ENCODE measurements around the gene TNFRSF6B. TPM values are rescaled to one million over a fixed set of nuclear protein-coding genes. Genes with fewer than 3 reads are reported as not detected.
"Not testable (repeated sequence)": the region's sequence is repeated elsewhere in the genome, so short reads cannot be mapped to it uniquely, and the experiment has no call there.

The TNFRSF6B gene
- total and polyA plus RNA-seq, 2 donors (not counting 3 experiments of a cell fraction or from before 2014, with no cell fraction given): 0.69 to 11.3 TPM

DNA sequence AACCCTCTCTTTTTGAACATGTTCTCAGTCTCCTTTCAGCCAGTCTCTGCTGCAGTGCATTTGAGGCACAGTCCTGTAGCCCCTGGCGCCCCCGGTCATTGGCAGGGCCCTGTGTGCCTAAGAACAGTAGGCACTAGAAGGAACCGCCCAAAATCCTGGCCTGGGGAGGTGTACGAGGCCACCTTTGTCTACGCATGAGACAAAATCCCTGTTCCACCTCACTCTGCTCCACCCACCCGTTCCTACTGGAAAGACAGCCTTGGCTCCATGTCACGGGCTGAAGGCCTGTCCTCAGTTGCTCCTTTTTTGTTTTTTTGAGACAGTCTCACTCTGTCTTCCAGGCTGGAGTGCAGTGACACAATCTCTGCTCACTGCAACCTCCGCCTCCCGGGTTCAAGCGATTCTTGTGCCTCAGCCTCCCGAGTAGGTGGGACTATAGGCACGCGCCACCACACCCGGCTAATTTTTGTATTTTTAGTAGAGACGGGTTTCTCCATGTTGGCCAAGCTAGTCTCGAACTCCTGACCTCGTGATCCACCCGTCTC lies 33.8 kb downstream of the TNFRSF6B start:
- H3K9me3 ChIP-seq (replicated peaks; ENCODE audit: control insufficient read depth, insufficient read depth, low read length); H3K9ac ChIP-seq (replicated peaks; ENCODE audit: extremely low read depth, insufficient read depth, low read length); H3K9me1 ChIP-seq (replicated peaks; ENCODE audit: control insufficient read depth, extremely low read depth, insufficient read depth, low read length); dilution Hi-C loops (cut with MboI; ENCODE audit: extremely low pct_ligation_motif_present, low sequenced_read_pairs); H3K4me3 ChIP-seq (replicated peaks in 1 of 3; ENCODE audit: insufficient read depth in 1 of 3, low read depth in 1 of 3, low read length in 3 of 3); BruUV-seq (replicated peaks); DNase-seq (ENCODE audit: low read depth, low spot score); FAIRE-seq; H3K4me2 ChIP-seq (ENCODE audit: insufficient read depth, low read length); POLR2A ChIA-PET; intact Hi-C loops (cut with micrococcal nuclease); CTCF ChIA-PET; H2AFZ ChIP-seq (ENCODE audit: low read depth, low read length); H3K27me3 ChIP-seq (ENCODE audit: control insufficient read depth in 2 of 2, insufficient read depth in 2 of 2, low read length in 2 of 2); H4K20me1 ChIP-seq (replicated peaks; ENCODE audit: control insufficient read depth, extremely low read depth, insufficient read depth, low read length); H3K4me1 ChIP-seq (ENCODE audit: control insufficient read depth, extremely low read depth, insufficient read depth, low read length); H3K27ac ChIP-seq (ENCODE audit: insufficient read depth, low read depth, low read length): not testable (repeated sequence)
- H3K36me3 ChIP-seq (ENCODE audit: control insufficient read depth in 2 of 2, extremely low read depth in 1 of 2, insufficient read depth in 2 of 2, low read length in 2 of 2): peaks cover 0 to 22% of the 10 kb centered on the region in 2 experiments
- peaks cover 31% of the 10 kb centered on the region for H3K79me2 ChIP-seq (ENCODE audit: control insufficient read depth, insufficient read depth, low read length)

- no peak for DNase-seq (ENCODE audit: low read depth, low spot score)
- dilution Hi-C loops (cut with MboI; ENCODE audit: extremely low pct_ligation_motif_present, low sequenced_read_pairs) (no loop called here), intact Hi-C loops (cut with micrococcal nuclease) (no loop called here)
- H2AFZ ChIP-seq (ENCODE audit: low read depth, low read length): no peak overlapping the region
- H3K9me1 ChIP-seq (replicated peaks; ENCODE audit: control insufficient read depth, extremely low read depth, insufficient read depth, low read length): no peaks in the 10 kb centered on the region
- FAIRE-seq: no peak
- CTCF ChIA-PET: no interaction called here
- H4K20me1 ChIP-seq (replicated peaks; ENCODE audit: control insufficient read depth, extremely low read depth, insufficient read depth, low read length): no peaks in the 10 kb centered on the region
- no peak overlapping the region for H3K4me3 ChIP-seq (replicated peaks in 1 of 3; ENCODE audit: insufficient read depth in 1 of 3, low read depth in 1 of 3, low read length in 3 of 3)
- peaks cover 26% of the 10 kb centered on the region for H3K79me2 ChIP-seq (ENCODE audit: control insufficient read depth, insufficient read depth, low read length)
- peaks cover 0 to 29% of the 10 kb centered on the region in 2 experiments for H3K36me3 ChIP-seq (ENCODE audit: control insufficient read depth in 2 of 2, extremely low read depth in 1 of 2, insufficient read depth in 2 of 2, low read length in 2 of 2)
- H3K27ac ChIP-seq (ENCODE audit: insufficient read depth, low read depth, low read length): no peak overlapping the region
- POLR2A ChIA-PET: no interaction called here
- no peak overlapping the region for H3K4me2 ChIP-seq (ENCODE audit: insufficient read depth, low read length)
- TF ChIP-seq CTCF (IDR thresholded peaks at IDR 0.05; ENCODE audit: extremely low read depth in 1 of 2, insufficient read depth in 1 of 2, low read depth in 1 of 2, low read length in 2 of 2): no peak
- no peak for TF ChIP-seq FOS (IDR thresholded peaks at IDR 0.05; ENCODE audit: borderline replicate concordance, insufficient read depth, low read length)
- no peak for TF ChIP-seq GATA2 (IDR thresholded peaks at IDR 0.05; ENCODE audit: insufficient read depth, insufficient read length, low read depth, low read length)
- no peak for TF ChIP-seq MYC (IDR thresholded peaks at IDR 0.05; ENCODE audit: low read depth, low read length)
- no peak for TF ChIP-seq POLR2AphosphoS5 (IDR thresholded peaks at IDR 0.05; ENCODE audit: insufficient read depth, low read depth, low read length)
- TF ChIP-seq EZH2 (IDR thresholded peaks at IDR 0.05; ENCODE audit: borderline replicate concordance, low read depth, low read length, severe bottlenecking): no peak
- no peak for TF ChIP-seq POLR2A (IDR thresholded peaks at IDR 0.05; ENCODE audit: low read depth, low read length)
- TF ChIP-seq JUN (IDR thresholded peaks at IDR 0.05; ENCODE audit: borderline replicate concordance, insufficient read depth, insufficient read length, low read depth): no peak
- TF ChIP-seq, protein P1, sequence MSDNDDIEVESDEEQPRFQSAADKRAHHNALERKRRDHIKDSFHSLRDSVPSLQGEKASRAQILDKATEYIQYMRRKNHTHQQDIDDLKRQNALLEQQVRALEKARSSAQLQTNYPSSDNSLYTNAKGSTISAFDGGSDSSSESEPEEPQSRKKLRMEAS (IDR thresholded peaks at IDR 0.05; ENCODE audit: insufficient read depth, insufficient read length): no peak
- H3K9ac ChIP-seq (replicated peaks; ENCODE audit: extremely low read depth, insufficient read depth, low read length): no peak overlapping the region
- H3K4me1 ChIP-seq (ENCODE audit: control insufficient read depth, extremely low read depth, insufficient read depth, low read length): no peaks in the 10 kb centered on the region
- BruUV-seq (replicated peaks): no TSS peak
- no peaks in the 10 kb centered on the region for H3K9me3 ChIP-seq (replicated peaks; ENCODE audit: control insufficient read depth, insufficient read depth, low read length)
- no peaks in the 10 kb centered on the region for H3K27me3 ChIP-seq (ENCODE audit: control insufficient read depth in 2 of 2, insufficient read depth in 2 of 2, low read length in 2 of 2)
These were observed 35.0 kb downstream of the TNFRSF6B start for GRCh38 chr20:63731410-63731809.
